ENCODE data around the gene TSC22D1. TPM values are rescaled to one million over a fixed set of nuclear protein-coding genes. Genes with fewer than 3 reads are reported as not detected.

The TSC22D1 gene
- total and polyA plus RNA-seq, 2 experiments from 2014 or later = 173 to 195 TPM

DNA sequence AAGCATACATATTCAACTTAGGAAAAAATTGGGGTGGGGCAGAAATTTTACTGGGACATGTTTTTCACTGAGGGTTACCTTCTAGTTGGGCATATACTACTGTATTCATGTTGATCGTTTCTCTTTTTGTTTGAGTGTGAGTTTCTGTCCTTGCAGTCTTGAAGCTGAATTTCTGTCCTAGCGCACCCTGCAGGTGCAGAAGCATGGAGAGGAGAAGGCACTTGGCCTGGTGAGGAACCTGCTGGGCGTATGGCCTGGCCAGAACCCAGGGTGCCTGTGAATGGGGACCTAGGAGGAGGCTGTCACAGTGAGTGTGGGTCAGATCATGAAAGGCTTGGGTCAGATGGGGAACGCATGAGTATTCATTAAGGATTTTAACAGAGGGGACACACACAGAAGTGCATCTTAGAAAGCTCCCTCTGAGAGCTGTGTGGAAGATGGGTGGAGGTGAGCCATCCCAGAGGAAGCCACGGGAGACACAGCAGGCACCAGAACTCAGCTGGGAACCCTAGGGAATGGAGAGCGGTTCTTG lies 165.7 kb downstream of the TSC22D1 start:
- DNase-seq (ENCODE audit: low spot score) = no peak
- 89% methylated on average over 6 of the region's 6 CpGs for WGBS (ENCODE audit: low lambda C conversion rate, missing lambda C conversion rate)

DNA sequence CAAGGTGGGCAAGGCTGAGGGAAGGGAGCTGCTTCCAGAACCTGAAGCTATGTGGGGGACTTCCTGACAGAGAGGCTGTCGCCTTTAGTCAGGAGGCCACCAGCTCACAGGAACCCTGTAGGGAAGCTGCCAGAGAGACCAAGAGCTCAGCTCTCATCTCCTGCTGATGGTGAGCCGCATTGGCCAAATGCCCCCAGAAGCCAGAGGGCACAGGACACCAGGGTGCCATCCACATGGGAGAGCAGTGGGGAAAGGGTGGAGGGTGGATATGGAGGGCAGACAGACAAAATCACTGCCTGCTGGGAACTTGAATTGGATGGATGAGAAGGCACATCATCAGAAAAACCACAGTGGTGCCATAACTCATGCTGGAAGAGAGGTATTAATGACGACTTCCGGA lies 166.5 kb downstream of the TSC22D1 start:
- H3K4me3 ChIP-seq = no peak overlapping the region
- WGBS (ENCODE audit: low lambda C conversion rate, missing lambda C conversion rate) = 95% methylated on average over 4 of the region's 4 CpGs
- no peak overlapping the region for H2AFZ ChIP-seq
- no peaks in the 10 kb centered on the region for H4K20me1 ChIP-seq (ENCODE audit: insufficient read depth, poor library complexity, severe bottlenecking)
- no peaks in the 10 kb centered on the region for H3K9me3 ChIP-seq (ENCODE audit: low read depth)
- no peaks in the 10 kb centered on the region for H3K79me2 ChIP-seq
- no peaks in the 10 kb centered on the region for H3K27me3 ChIP-seq
- H3K4me2 ChIP-seq = no peak overlapping the region
- no peaks in the 10 kb centered on the region for H3K9me2 ChIP-seq (replicated peaks; ENCODE audit: insufficient read depth)
- DNase-seq (ENCODE audit: low spot score) = no peak
- H3K27ac ChIP-seq = no peak overlapping the region
- peaks cover 11% of the 10 kb centered on the region for H3K4me1 ChIP-seq (ENCODE audit: insufficient read depth)
- TF ChIP-seq EZH2 (IDR thresholded peaks at IDR 0.05; ENCODE audit: borderline replicate concordance) (no peak), EZH2phosphoT487 (IDR thresholded peaks at IDR 0.05; ENCODE audit: low read depth, severe bottlenecking, unreplicated experiment) (no peak)
- TF ChIP-seq, protein P1, sequence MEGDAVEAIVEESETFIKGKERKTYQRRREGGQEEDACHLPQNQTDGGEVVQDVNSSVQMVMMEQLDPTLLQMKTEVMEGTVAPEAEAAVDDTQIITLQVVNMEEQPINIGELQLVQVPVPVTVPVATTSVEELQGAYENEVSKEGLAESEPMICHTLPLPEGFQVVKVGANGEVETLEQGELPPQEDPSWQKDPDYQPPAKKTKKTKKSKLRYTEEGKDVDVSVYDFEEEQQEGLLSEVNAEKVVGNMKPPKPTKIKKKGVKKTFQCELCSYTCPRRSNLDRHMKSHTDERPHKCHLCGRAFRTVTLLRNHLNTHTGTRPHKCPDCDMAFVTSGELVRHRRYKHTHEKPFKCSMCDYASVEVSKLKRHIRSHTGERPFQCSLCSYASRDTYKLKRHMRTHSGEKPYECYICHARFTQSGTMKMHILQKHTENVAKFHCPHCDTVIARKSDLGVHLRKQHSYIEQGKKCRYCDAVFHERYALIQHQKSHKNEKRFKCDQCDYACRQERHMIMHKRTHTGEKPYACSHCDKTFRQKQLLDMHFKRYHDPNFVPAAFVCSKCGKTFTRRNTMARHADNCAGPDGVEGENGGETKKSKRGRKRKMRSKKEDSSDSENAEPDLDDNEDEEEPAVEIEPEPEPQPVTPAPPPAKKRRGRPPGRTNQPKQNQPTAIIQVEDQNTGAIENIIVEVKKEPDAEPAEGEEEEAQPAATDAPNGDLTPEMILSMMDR (IDR thresholded peaks at IDR 0.05; ENCODE audit: poor library complexity) = no peak
- no peaks in the 10 kb centered on the region for H3K36me3 ChIP-seq (replicated peaks; ENCODE audit: insufficient read depth, low read depth)

More for the DNA sequence above, 165.7 kb downstream of the TSC22D1 start:
- Histone ChIP-seq H3K36me3 (replicated peaks; ENCODE audit: insufficient read depth, low read depth) (no peaks in the 10 kb centered on the region), H3K4me1 (ENCODE audit: insufficient read depth) (peaks cover 3% of the 10 kb centered on the region), H2AFZ (no peak overlapping the region), H3K4me2 (no peak overlapping the region), H3K9me3 (ENCODE audit: low read depth) (no peaks in the 10 kb centered on the region), H3K79me2 (no peaks in the 10 kb centered on the region), H4K20me1 (ENCODE audit: insufficient read depth, poor library complexity, severe bottlenecking) (no peaks in the 10 kb centered on the region), H3K27ac (no peak overlapping the region), H3K4me3 (no peak overlapping the region), H3K27me3 (no peaks in the 10 kb centered on the region), H3K9me2 (replicated peaks; ENCODE audit: insufficient read depth) (no peaks in the 10 kb centered on the region)
- no peak for TF ChIP-seq EZH2phosphoT487 (IDR thresholded peaks at IDR 0.05; ENCODE audit: low read depth, severe bottlenecking, unreplicated experiment)
- TF ChIP-seq EZH2 (IDR thresholded peaks at IDR 0.05; ENCODE audit: borderline replicate concordance) = no peak

DNA sequence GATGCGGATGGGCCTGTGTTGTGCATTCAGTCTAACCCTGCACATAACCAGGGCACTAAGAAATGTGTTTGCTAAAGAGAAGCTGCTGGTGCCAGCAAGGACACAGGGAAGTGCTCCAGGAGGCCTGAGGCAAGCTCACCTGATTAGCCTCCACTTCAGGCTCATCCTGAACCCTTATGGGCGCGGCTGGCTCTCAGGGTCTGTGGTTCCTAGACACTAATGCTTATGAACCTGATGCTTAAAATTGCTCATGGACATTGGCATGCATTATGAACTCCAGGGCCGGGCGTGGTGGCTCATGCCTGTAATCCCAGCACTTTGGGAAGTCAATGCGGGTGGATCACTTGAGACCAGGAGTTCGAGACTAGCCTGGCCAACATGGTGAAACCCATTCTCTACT lies 168.2 kb downstream of the TSC22D1 start:
- Histone ChIP-seq H3K4me3 (no peak overlapping the region), H3K27ac (no peak overlapping the region), H4K20me1 (ENCODE audit: insufficient read depth, poor library complexity, severe bottlenecking) (no peaks in the 10 kb centered on the region), H3K36me3 (replicated peaks; ENCODE audit: insufficient read depth, low read depth) (no peaks in the 10 kb centered on the region), H3K9me3 (ENCODE audit: low read depth) (no peaks in the 10 kb centered on the region), H3K4me1 (ENCODE audit: insufficient read depth) (peaks cover 28% of the 10 kb centered on the region), H3K79me2 (no peaks in the 10 kb centered on the region), H2AFZ (no peak overlapping the region), H3K4me2 (no peak overlapping the region), H3K27me3 (no peaks in the 10 kb centered on the region), H3K9me2 (replicated peaks; ENCODE audit: insufficient read depth) (no peaks in the 10 kb centered on the region)
- TF ChIP-seq, protein P1 (IDR thresholded peaks at IDR 0.05; ENCODE audit: poor library complexity) = no peak
- TF ChIP-seq EZH2phosphoT487 (IDR thresholded peaks at IDR 0.05; ENCODE audit: low read depth, severe bottlenecking, unreplicated experiment) (no peak), EZH2 (IDR thresholded peaks at IDR 0.05; ENCODE audit: borderline replicate concordance) (no peak)
- DNase-seq (ENCODE audit: low spot score) = no peak
- WGBS (ENCODE audit: low lambda C conversion rate, missing lambda C conversion rate) = 92% methylated on average over 7 of the region's 7 CpGs

DNA sequence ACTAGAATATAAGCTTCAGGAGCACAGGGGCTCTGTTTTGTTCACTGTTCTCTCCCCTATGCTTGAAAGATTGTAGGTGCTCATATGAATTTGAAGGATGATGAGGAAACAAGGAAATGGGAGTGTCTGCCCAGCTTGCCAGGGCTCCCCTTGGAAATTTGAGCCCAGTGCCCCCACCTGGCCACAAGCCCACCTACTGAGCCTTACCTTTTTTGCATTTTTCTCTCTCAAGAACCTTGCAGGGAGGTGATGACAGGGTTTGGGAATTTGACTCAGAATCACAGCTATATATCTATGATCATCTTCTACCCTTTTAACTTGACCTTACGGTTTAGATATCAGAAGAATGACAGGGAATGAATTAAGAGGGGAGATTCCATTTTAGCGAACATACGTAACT lies 168.8 kb downstream of the TSC22D1 start:
- Histone ChIP-seq H2AFZ (no peak overlapping the region), H3K9me3 (ENCODE audit: low read depth) (no peaks in the 10 kb centered on the region), H3K79me2 (no peaks in the 10 kb centered on the region), H4K20me1 (ENCODE audit: insufficient read depth, poor library complexity, severe bottlenecking) (no peaks in the 10 kb centered on the region), H3K4me1 (ENCODE audit: insufficient read depth) (peaks cover 33% of the 10 kb centered on the region), H3K9me2 (replicated peaks; ENCODE audit: insufficient read depth) (no peaks in the 10 kb centered on the region), H3K36me3 (replicated peaks; ENCODE audit: insufficient read depth, low read depth) (no peaks in the 10 kb centered on the region), H3K27ac (no peak overlapping the region), H3K4me2 (no peak overlapping the region), H3K4me3 (no peak overlapping the region), H3K27me3 (no peaks in the 10 kb centered on the region)
- 66% methylated on average over 3 of the region's 3 CpGs for WGBS (ENCODE audit: low lambda C conversion rate, missing lambda C conversion rate)
- no peak for TF ChIP-seq EZH2phosphoT487 (IDR thresholded peaks at IDR 0.05; ENCODE audit: low read depth, severe bottlenecking, unreplicated experiment)
- no peak for TF ChIP-seq EZH2 (IDR thresholded peaks at IDR 0.05; ENCODE audit: borderline replicate concordance)
- TF ChIP-seq, protein P1 (IDR thresholded peaks at IDR 0.05; ENCODE audit: poor library complexity) = no peak
- DNase-seq (ENCODE audit: low spot score) = no peak

Data from hepatocyte (in vitro differentiated cells).